Measurements from ENCODE around the gene TMC1. TPM values are rescaled to one million over a fixed set of nuclear protein-coding genes. Genes with fewer than 3 reads are reported as not detected.

TMC1 gene
- total RNA-seq, 1 experiment from 2014 or later = not detected

GRCh38 chr9:72873456-72873855, 352.0 kb downstream of the TMC1 start:
- Histone ChIP-seq H3K36me3 (no peaks in the 10 kb centered on the region), H3K4me3 (no peak overlapping the region), H3K27me3 (no peaks in the 10 kb centered on the region), H3K9me3 (no peaks in the 10 kb centered on the region)
- no peak for DNase-seq

- no peaks in the 10 kb centered on the region for H3K36me3 ChIP-seq
- H3K4me3 ChIP-seq = no peak overlapping the region
- no peak for DNase-seq
Measured at GRCh38 chr9:72874344-72874743, 352.9 kb downstream of the TMC1 start.

GRCh38 chr9:72875221-72875620, 353.8 kb downstream of the TMC1 start:
- Histone ChIP-seq H3K27me3 (no peaks in the 10 kb centered on the region), H3K9me3 (no peaks in the 10 kb centered on the region), H3K36me3 (no peaks in the 10 kb centered on the region), H3K4me3 (no peak overlapping the region)
- DNase-seq = no peak

More at GRCh38 chr9:72874344-72874743, 352.9 kb downstream of the TMC1 start:
- Histone ChIP-seq H3K9me3 (no peaks in the 10 kb centered on the region), H3K27me3 (no peaks in the 10 kb centered on the region)

- H3K27me3 ChIP-seq = no peaks in the 10 kb centered on the region
- no peaks in the 10 kb centered on the region for H3K36me3 ChIP-seq
- H3K4me3 ChIP-seq = no peak overlapping the region
- H3K9me3 ChIP-seq = no peaks in the 10 kb centered on the region
- no peak for DNase-seq
Measured at GRCh38 chr9:72880821-72881220, 359.4 kb downstream of the TMC1 start.

GRCh38 chr9:72882117-72882775, 360.8 kb downstream of the TMC1 start:
- DNase-seq = no peak
- no peaks in the 10 kb centered on the region for H3K9me3 ChIP-seq
- no peaks in the 10 kb centered on the region for H3K27me3 ChIP-seq
- H3K36me3 ChIP-seq = no peaks in the 10 kb centered on the region
- no peak overlapping the region for H3K4me3 ChIP-seq

GRCh38 chr9:72883875-72884274, 362.5 kb downstream of the TMC1 start:
- Histone ChIP-seq H3K4me3 (no peak overlapping the region), H3K36me3 (no peaks in the 10 kb centered on the region), H3K9me3 (no peaks in the 10 kb centered on the region), H3K27me3 (no peaks in the 10 kb centered on the region)
- no peak for DNase-seq

GRCh38 chr9:72884508-72884907, 363.1 kb downstream of the TMC1 start:
- H3K4me3 ChIP-seq = no peak overlapping the region
- no peaks in the 10 kb centered on the region for H3K36me3 ChIP-seq
- no peak for DNase-seq
- H3K27me3 ChIP-seq = no peaks in the 10 kb centered on the region
- no peaks in the 10 kb centered on the region for H3K9me3 ChIP-seq

Other genes starting within 250 kb of the TMC1 start
- gene ZFAND5, start 156.4 kb upstream of the TMC1 start, total RNA-seq (2014; rRNA removed; shearing (Covaris generic); ENCODE audit: low replicate concordance) = 44.2 and 79.3 TPM in 2 replicates